ENCODE results near the gene RIMBP2.
"Not testable (repeated sequence)": the region's sequence is repeated elsewhere in the genome, so short reads cannot be mapped to it uniquely, and the experiment has no call there.

RIMBP2 gene

GRCh38 chr12:130715998-130716968, at the start of gene RIMBP2:
RIMBP2 (minus strand) TSS chr12:130716299; CDS start chr12:130479013, 237,286 bp downstream.
- no peak for DNase-seq (ENCODE audit: low read depth)

DNA sequence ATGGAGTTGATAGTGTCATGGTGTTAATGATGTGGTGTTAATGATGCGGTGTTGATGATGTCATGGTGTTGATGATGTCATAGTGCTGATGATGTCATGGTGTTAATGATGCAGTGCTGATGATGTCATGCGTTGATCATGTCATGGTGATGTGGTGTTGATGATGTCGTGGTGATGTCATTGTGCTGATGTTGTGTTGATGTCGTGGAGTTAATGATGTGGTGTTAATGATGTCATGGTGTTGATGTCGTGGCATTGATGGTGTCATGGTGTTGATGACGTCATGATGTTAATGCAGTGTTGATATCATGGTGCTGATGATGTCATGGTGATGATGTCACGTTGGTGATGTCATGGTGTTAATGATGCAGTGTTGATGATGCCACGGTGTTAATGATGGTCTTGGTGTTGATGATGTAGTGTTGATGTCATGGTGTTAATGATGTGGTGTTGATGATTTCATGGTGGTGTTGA, 49.1 kb upstream of the RIMBP2 start:
- DNase-seq (ENCODE audit: low read depth): no peak

- DNase-seq (ENCODE audit: low read depth): no peak
Measured at GRCh38 chr12:130764475-130765185, 48.5 kb upstream of the RIMBP2 start.

GRCh38 chr12:130764073-130764472, 48.0 kb upstream of the RIMBP2 start:
- DNase-seq (ENCODE audit: low read depth): no peak

GRCh38 chr12:130762319-130762675, 46.2 kb upstream of the RIMBP2 start:
- DNase-seq (ENCODE audit: low read depth): no peak

GRCh38 chr12:130761537-130762318, 45.6 kb upstream of the RIMBP2 start:
- no peak for DNase-seq (ENCODE audit: low read depth)

DNA sequence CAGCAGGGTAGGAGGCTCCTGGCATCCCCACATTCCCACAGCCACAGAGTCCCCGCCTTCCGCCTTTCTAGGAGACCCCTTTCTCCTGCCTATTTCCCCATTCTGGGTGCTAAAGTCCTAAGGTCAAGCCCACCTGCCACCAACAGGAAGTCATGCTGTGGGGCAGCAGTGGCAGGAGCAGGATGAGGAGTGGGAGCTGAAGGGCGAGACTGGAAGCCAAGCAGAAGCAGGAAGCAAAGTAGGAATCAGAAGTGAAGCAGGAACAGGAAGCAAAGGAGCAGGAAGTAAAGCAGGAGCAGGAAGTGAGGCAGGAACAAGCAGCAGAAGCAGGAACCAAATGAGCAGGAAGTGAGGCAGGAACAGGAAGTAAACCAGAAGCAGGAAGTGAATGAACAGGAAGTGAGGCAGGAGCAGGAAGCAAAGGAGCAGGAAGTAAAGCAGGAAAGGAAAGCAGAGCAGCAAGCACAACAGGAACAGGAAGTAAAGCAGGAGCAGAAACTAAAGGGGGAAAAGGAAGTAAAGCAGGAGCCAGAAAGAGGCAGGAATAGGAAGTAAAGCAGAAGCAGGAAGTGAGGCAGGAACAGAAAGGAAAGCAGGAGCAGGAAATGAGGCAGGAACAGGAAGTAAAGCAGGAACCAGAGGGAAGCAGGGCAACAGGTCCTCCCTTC, 38.3 kb upstream of the RIMBP2 start:
- no peak for DNase-seq (ENCODE audit: low read depth)

DNA sequence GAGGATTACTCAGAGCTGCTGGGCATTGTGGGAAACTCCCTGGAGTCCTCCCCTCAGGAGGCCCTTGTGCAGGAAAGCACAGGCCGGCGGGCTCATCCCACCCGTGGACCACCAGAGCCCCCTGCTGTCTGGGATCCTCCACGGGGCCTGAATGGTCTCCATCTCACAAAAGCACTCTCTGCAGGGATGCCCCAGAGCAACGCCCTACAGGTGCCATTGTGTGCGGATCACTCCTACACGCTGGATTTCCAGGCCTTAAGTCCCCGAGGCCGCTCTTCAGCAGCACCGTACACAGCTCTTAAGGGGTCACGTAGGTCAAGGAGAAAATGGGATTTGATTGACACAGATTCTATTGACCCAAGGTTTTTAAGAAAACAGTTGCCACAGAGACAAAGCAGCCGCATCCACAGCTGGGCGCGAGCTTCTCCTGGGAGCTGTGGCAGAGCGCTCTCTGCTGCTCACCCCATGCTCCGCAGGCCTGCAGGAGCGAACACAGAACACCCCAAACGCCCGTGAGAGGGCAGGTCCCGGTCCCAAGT, 36.7 kb upstream of the RIMBP2 start:
- DNase-seq (ENCODE audit: low read depth): no peak

DNA sequence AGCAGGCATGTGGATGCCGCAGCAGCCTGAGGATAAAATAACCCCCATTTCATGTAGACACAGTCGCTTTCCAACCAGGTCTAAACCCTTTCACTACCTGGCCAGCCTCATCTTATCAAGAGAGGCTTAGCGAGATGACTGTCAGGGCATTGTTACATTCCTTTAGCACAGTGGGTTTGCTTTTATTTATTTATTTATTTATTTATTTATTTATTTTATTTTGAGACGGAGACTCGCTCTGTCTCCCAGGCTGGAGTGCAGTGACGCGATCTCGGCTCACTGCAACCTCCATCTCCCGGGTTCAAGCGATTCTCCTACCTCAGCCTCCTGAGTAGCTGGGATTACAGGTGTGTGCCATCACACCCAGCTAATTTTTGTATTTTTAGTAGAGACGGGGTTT, 35.9 kb upstream of the RIMBP2 start:
- not testable (repeated sequence) for DNase-seq (ENCODE audit: low read depth)

GRCh38 chr12:130748786-130749185, 32.7 kb upstream of the RIMBP2 start:
- DNase-seq (ENCODE audit: low read depth): no peak

GRCh38 chr12:130747867-130748740, 32.0 kb upstream of the RIMBP2 start:
- DNase-seq (ENCODE audit: low read depth): no peak

DNA sequence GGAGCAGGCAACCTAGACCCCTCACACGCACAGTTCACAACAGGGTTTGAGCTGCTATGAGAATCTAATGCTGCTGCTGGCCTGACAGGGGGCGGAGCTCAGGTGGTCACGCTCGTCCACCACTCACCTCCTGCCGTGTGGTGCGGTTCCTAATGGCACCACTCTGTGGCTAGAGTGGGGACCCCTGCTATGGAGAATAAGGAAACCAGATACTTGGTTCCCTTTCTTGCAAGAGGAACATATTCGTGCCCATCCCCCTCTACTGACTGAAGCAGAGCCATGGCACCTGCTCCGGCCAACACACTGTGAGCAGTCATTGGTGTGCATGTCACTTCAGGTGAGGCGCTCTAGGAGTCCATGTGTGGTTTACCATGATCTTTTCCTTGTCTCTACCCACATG, 30.4 kb upstream of the RIMBP2 start:
- DNase-seq (ENCODE audit: low read depth): no peak

DNA sequence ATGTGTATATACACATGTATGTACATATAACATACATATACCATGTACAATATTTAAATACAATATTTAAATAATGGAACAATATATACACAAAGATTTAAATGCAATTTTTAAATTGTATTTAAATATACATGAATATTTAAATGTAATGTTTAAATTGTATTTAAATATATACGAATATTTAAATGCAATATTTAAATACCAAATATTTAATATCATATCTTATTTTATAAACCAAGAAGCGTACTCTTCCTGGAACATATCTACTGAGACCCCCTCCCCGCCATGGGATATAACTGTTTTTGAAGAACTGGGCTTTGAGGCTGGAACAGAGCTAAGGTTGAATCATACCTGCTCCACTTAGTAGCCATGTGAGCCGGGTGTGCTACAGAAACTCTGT, 29.8 kb upstream of the RIMBP2 start:
- DNase-seq (ENCODE audit: low read depth): no peak

- no peak for DNase-seq (ENCODE audit: low read depth)
Measured at GRCh38 chr12:130744274-130744673, 28.2 kb upstream of the RIMBP2 start.

GRCh38 chr12:130743606-130744005, 27.5 kb upstream of the RIMBP2 start:
- DNase-seq (ENCODE audit: low read depth): no peak

- DNase-seq (ENCODE audit: low read depth): no peak
Measured at GRCh38 chr12:130743176-130743575, 27.1 kb upstream of the RIMBP2 start.

DNA sequence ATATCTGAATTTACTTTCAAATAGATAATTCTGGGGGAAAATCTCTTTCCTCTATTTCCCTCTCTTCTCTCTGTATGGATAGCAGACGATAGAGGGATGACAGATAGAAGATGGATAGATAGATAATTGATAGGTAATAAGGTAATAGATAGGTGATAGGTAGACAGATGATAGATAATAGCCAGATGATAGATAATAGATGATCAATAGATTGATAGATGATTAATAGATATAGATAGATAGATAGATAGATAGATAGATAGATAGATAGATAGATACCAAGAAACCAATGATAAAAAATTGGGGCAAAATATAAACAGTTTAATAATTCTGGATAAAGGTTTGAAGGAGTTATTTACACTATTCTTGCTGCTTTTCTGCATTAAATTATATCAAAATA, 26.6 kb upstream of the RIMBP2 start:
- no peak for DNase-seq (ENCODE audit: low read depth)

- DNase-seq (ENCODE audit: low read depth): no peak
Measured at GRCh38 chr12:130742112-130742511, 26.0 kb upstream of the RIMBP2 start.

DNA sequence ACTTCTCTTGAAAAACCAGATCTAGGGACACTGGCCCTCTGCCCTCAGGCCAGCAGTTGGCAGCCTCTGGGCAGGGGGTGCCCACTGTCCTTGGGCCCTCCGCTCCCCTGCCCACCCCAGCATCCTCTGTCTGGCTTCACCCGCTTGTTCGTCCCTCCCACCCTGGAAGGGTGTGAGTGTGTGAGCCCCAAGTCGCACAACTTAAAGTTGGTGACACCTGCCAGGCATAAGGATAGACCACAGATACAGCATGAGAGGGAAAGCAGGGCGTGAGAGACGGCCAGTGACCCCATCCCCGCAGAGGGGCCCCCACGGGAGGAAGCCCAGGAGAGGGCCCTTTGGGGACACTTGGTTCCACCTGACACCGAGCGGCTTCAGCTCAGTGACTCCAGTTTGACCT, 23.5 kb upstream of the RIMBP2 start:
- DNase-seq (ENCODE audit: low read depth): no peak

DNA sequence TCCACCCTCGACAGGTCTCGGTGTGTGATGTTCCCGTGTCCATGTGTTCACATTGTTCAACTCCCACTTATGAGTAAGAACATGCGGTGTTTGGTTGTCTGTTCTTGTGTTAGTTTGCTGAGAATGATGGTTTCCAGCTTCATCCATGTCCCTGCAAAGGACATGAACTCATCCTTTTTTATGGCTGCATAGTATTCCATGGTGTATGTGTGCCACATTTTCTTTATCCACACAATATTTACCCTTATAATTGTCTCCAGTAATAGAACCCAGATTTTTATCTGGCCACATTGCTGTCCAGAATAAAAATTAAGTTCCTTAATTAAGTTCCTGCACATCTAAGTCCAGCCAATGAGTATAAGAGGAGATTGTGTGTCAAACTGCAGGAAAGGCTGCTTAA, 22.3 kb upstream of the RIMBP2 start:
- DNase-seq (ENCODE audit: low read depth): not testable (repeated sequence)

Data from GM04503 (cell line).